Measurements from ENCODE around the gene RAI14. TPM values are rescaled to one million over a fixed set of nuclear protein-coding genes. Genes with fewer than 3 reads are reported as not detected.

RAI14 gene
- total RNA-seq, 3 donors from 2014 or later, result 12.5 to 38.7 (median 22.4) TPM

- Histone ChIP-seq H3K9me3 (no peaks in the 10 kb centered on the region), H3K36me3 (no peaks in the 10 kb centered on the region), H3K27me3 (no peaks in the 10 kb centered on the region), H3K4me3 (no peak overlapping the region), H3K4me1 (no peaks in the 10 kb centered on the region), H3K27ac (peak overlapping the region; percentile 4 to 61)
- intact Hi-C loops (cut with DNase I; ENCODE audit: low total_unique reads), result no loop called here
- no peak for TF ChIP-seq CTCF (IDR thresholded peaks at IDR 0.05)
- TF ChIP-seq POLR2A (IDR thresholded peaks at IDR 0.05), result no peak
- no peak for TF ChIP-seq POLR2AphosphoS5 (IDR thresholded peaks at IDR 0.05)
- DNase-seq (ENCODE audit: low spot score in 2 of 2), result no peak
Observed at GRCh38 chr5:34621277-34622097, 34.6 kb upstream of the RAI14 start.

GRCh38 chr5:34622098-34622400 is 34.1 kb upstream of the RAI14 start:
- TF ChIP-seq POLR2A (IDR thresholded peaks at IDR 0.05), result no peak
- DNase-seq (ENCODE audit: low spot score in 2 of 2), result no peak
- Histone ChIP-seq H3K4me1 (no peaks in the 10 kb centered on the region), H3K27ac (peak overlapping the region; percentile 4 to 61), H3K36me3 (no peaks in the 10 kb centered on the region), H3K9me3 (no peaks in the 10 kb centered on the region), H3K27me3 (no peaks in the 10 kb centered on the region), H3K4me3 (no peak overlapping the region)
- intact Hi-C loops (cut with DNase I; ENCODE audit: low total_unique reads), result no loop called here

GRCh38 chr5:34624691-34625090 is 31.4 kb upstream of the RAI14 start:
- no peak overlapping the region for H3K4me3 ChIP-seq
- H3K36me3 ChIP-seq, result no peaks in the 10 kb centered on the region
- intact Hi-C loops (cut with DNase I; ENCODE audit: low total_unique reads), result no loop called here
- no peak for DNase-seq (ENCODE audit: low spot score in 2 of 2)
- H3K27me3 ChIP-seq, result no peaks in the 10 kb centered on the region
- H3K9me3 ChIP-seq, result no peaks in the 10 kb centered on the region
- H3K27ac ChIP-seq, result no peak overlapping the region
- TF ChIP-seq POLR2AphosphoS5 (IDR thresholded peaks at IDR 0.05) (no peak), POLR2A (IDR thresholded peaks at IDR 0.05) (no peak), CTCF (IDR thresholded peaks at IDR 0.05) (no peak)
- no peaks in the 10 kb centered on the region for H3K4me1 ChIP-seq

- H3K9me3 ChIP-seq, result no peaks in the 10 kb centered on the region
- H3K36me3 ChIP-seq, result no peaks in the 10 kb centered on the region
- intact Hi-C loops (cut with DNase I; ENCODE audit: low total_unique reads), result no loop called here
- DNase-seq (ENCODE audit: low spot score in 2 of 2), result no peak
- H3K4me1 ChIP-seq, result no peaks in the 10 kb centered on the region
- H3K27me3 ChIP-seq, result no peaks in the 10 kb centered on the region
- TF ChIP-seq POLR2A (IDR thresholded peaks at IDR 0.05), result no peak
- no peak for TF ChIP-seq POLR2AphosphoS5 (IDR thresholded peaks at IDR 0.05)
- no peak for TF ChIP-seq CTCF (IDR thresholded peaks at IDR 0.05)
- no peak overlapping the region for H3K4me3 ChIP-seq
- no peak overlapping the region for H3K27ac ChIP-seq
Observed at GRCh38 chr5:34625246-34625645, 30.9 kb upstream of the RAI14 start.

GRCh38 chr5:34626036-34626435 is 30.1 kb upstream of the RAI14 start:
- no peaks in the 10 kb centered on the region for H3K4me1 ChIP-seq
- no peak for DNase-seq (ENCODE audit: low spot score in 2 of 2)

More at GRCh38 chr5:34626036-34626435, 30.1 kb upstream of the RAI14 start:
- no peaks in the 10 kb centered on the region for H3K27me3 ChIP-seq
- intact Hi-C loops (cut with DNase I; ENCODE audit: low total_unique reads), result no loop called here
- H3K4me3 ChIP-seq, result no peak overlapping the region
- no peaks in the 10 kb centered on the region for H3K9me3 ChIP-seq
- no peaks in the 10 kb centered on the region for H3K36me3 ChIP-seq
- no peak overlapping the region for H3K27ac ChIP-seq
- no peak for TF ChIP-seq CTCF (IDR thresholded peaks at IDR 0.05)
- TF ChIP-seq POLR2AphosphoS5 (IDR thresholded peaks at IDR 0.05), result no peak
- no peak for TF ChIP-seq POLR2A (IDR thresholded peaks at IDR 0.05)
